HEK293 (cell line): ENCODE data around the gene CDH11.

Experiments used
- CTCF ChIA-PET: fragments of 350-600 bp; formaldehyde crosslinking; extraction: SDS; loops from one replicate; lab custom pipeline; 2021; ENCODE audit warnings: antibody characterized with exemption; lab: Yijun Ruan, JAX
- POLR2A ChIA-PET: fragments of 300-600 bp; formaldehyde crosslinking; extraction: SDS; loops from one replicate; lab custom pipeline; 2020; ENCODE audit warnings: antibody characterized with exemption, inconsistent platforms; lab: Yijun Ruan, JAX
- H3K27ac ChIP-seq: fragments of 200-500 bp; sonication (Bioruptor generic); 2 replicates; pipeline ENCODE4 v1.5.1; 2014; ENCODE audit warnings: low read depth, low read length, control low read depth, inconsistent platforms; ENCODE audit errors: extremely low read depth
- H3K36me3 ChIP-seq, 2 experiments: fragments of 200-500 bp in 1 of 2; sonication (Bioruptor generic) in 1 of 2; 1 replicate in 1 of 2; 2 replicates in 1 of 2; pipeline ENCODE4 v1.5.1; 2014 to 2017; ENCODE audit warnings: inconsistent platforms in 2 of 2, low read length in 2 of 2; ENCODE audit not compliant: control insufficient read depth in 2 of 2, insufficient read depth in 1 of 2
- H3K4me1 ChIP-seq: fragments of 200-500 bp; sonication (Bioruptor generic); 2 replicates; pipeline ENCODE4 v1.5.1; 2014; ENCODE audit warnings: mild to moderate bottlenecking, low read length, inconsistent platforms; ENCODE audit not compliant: control insufficient read depth, insufficient read depth
- H3K4me3 ChIP-seq: 2 replicates; pipeline ENCODE4 v1.5.1; 2011; ENCODE audit warnings: low read depth, mild to moderate bottlenecking, control low read depth, low read length, moderate library complexity
- H3K9me3 ChIP-seq: fragments of 200-500 bp; sonication (Bioruptor generic); 2 replicates; pipeline ENCODE4 v1.5.1; 2014; ENCODE audit warnings: low read depth, low read length, inconsistent platforms; ENCODE audit not compliant: control insufficient read depth, insufficient read depth
- BCL11A ChIP-seq: fragments of 450-650 bp; formaldehyde crosslinking; IDR thresholded peaks from 2 replicates; pipeline ENCODE4 v1.5.1; 2016; ENCODE audit warnings: low read depth, missing biosample characterization, missing genetic modification characterization
- EGR2 ChIP-seq: fragments of 450-650 bp; formaldehyde crosslinking; IDR thresholded peaks from 2 replicates; pipeline ENCODE4 v1.5.1; 2016; ENCODE audit warnings: low read depth, missing biosample characterization, missing genetic modification characterization
- GLIS2 ChIP-seq: fragments of 450-650 bp; formaldehyde crosslinking; IDR thresholded peaks from 2 replicates; pipeline ENCODE4 v1.5.1; 2016; ENCODE audit warnings: missing biosample characterization, missing genetic modification characterization
- KLF1 ChIP-seq: fragments of 450-650 bp; formaldehyde crosslinking; IDR thresholded peaks from 2 replicates; pipeline ENCODE4 v1.5.1; 2016; ENCODE audit warnings: missing biosample characterization, missing genetic modification characterization
- KLF10 ChIP-seq: fragments of 450-650 bp; IDR thresholded peaks from 2 replicates; pipeline ENCODE4 v1.5.1; 2018; ENCODE audit warnings: missing biosample characterization, mild to moderate bottlenecking, missing genetic modification characterization
- KLF8 ChIP-seq: fragments of 450-650 bp; formaldehyde crosslinking; IDR thresholded peaks from 2 replicates; pipeline ENCODE4 v1.5.1; 2016; ENCODE audit warnings: missing biosample characterization, missing genetic modification characterization
- REPIN1 ChIP-seq: fragments of 450-650 bp; formaldehyde crosslinking; IDR thresholded peaks from 2 replicates; pipeline ENCODE4 v1.5.1; 2017; ENCODE audit warnings: missing biosample characterization, missing genetic modification characterization, low read depth
- SALL2 ChIP-seq: fragments of 450-650 bp; formaldehyde crosslinking; IDR thresholded peaks from 2 replicates; pipeline ENCODE4 v1.5.0; 2017; ENCODE audit warnings: missing biosample characterization, mild to moderate bottlenecking, missing genetic modification characterization, borderline replicate concordance
- ZBTB7A ChIP-seq: fragments of 450-650 bp; formaldehyde crosslinking; IDR thresholded peaks from 2 replicates; pipeline ENCODE4 v1.5.1; 2016; ENCODE audit warnings: low read depth, missing biosample characterization, missing genetic modification characterization
- ZFP41 ChIP-seq: fragments of 450-650 bp; formaldehyde crosslinking; IDR thresholded peaks from 2 replicates; pipeline ENCODE4 v1.5.1; 2016; ENCODE audit warnings: missing biosample characterization, missing genetic modification characterization, borderline replicate concordance
- ZNF114 ChIP-seq: fragments of 450-650 bp; formaldehyde crosslinking; IDR thresholded peaks from 2 replicates; pipeline ENCODE4 v1.5.0; 2017; ENCODE audit warnings: missing biosample characterization, missing genetic modification characterization
- ZNF184 ChIP-seq: fragments of 450-650 bp; IDR thresholded peaks from 2 replicates; pipeline ENCODE4 v1.5.1; 2018; ENCODE audit warnings: missing biosample characterization, mild to moderate bottlenecking, missing genetic modification characterization
- ZNF2 ChIP-seq: fragments of 450-650 bp; formaldehyde crosslinking; IDR thresholded peaks from 2 replicates; pipeline ENCODE4 v1.5.1; 2016; ENCODE audit warnings: missing biosample characterization, missing genetic modification characterization
- ZNF211 ChIP-seq: fragments of 450-650 bp; formaldehyde crosslinking; IDR thresholded peaks from 2 replicates; pipeline ENCODE4 v1.5.1; 2016; ENCODE audit warnings: low read depth, missing biosample characterization, missing genetic modification characterization
- ZNF391 ChIP-seq: fragments of 450-650 bp; formaldehyde crosslinking; IDR thresholded peaks from 2 replicates; pipeline ENCODE4 v1.5.1; 2016; ENCODE audit warnings: low read depth, missing biosample characterization, missing genetic modification characterization, borderline replicate concordance
- ZNF501 ChIP-seq: fragments of 450-650 bp; formaldehyde crosslinking; IDR thresholded peaks from 2 replicates; pipeline ENCODE4 v1.5.1; 2016; ENCODE audit warnings: missing biosample characterization, missing genetic modification characterization
- ZNF510 ChIP-seq: fragments of 450-650 bp; formaldehyde crosslinking; IDR thresholded peaks from 2 replicates; pipeline ENCODE4 v1.5.1; 2018; ENCODE audit warnings: mild to moderate bottlenecking, missing genetic modification characterization, missing biosample characterization; ENCODE audit not compliant: insufficient replicate concordance
- ZNF514 ChIP-seq: fragments of 450-650 bp; formaldehyde crosslinking; IDR thresholded peaks from 2 replicates; pipeline ENCODE4 v1.5.1; 2016; ENCODE audit warnings: missing biosample characterization, missing genetic modification characterization
- ZNF548 ChIP-seq: fragments of 450-650 bp; formaldehyde crosslinking; IDR thresholded peaks from 2 replicates; pipeline ENCODE4 v1.5.1; 2016; ENCODE audit warnings: missing biosample characterization, missing genetic modification characterization
- ZNF560 ChIP-seq: fragments of 450-650 bp; formaldehyde crosslinking; IDR thresholded peaks from 2 replicates; pipeline ENCODE4 v1.5.1; 2017; ENCODE audit warnings: missing biosample characterization, missing genetic modification characterization, borderline replicate concordance
- ZNF585B ChIP-seq: fragments of 450-650 bp; formaldehyde crosslinking; IDR thresholded peaks from 2 replicates; pipeline ENCODE4 v1.5.1; 2016; ENCODE audit warnings: missing biosample characterization, missing genetic modification characterization
- ZNF658 ChIP-seq: fragments of 450-650 bp; formaldehyde crosslinking; IDR thresholded peaks from 2 replicates; pipeline ENCODE4; 2016; ENCODE audit warnings: missing biosample characterization, missing genetic modification characterization
- ZNF701 ChIP-seq: fragments of 450-650 bp; formaldehyde crosslinking; IDR thresholded peaks from 2 replicates; pipeline ENCODE4 v1.5.1; 2016; ENCODE audit warnings: missing biosample characterization, missing genetic modification characterization
- ZNF707 ChIP-seq: fragments of 450-650 bp; formaldehyde crosslinking; IDR thresholded peaks from 2 replicates; pipeline ENCODE4 v1.5.1; 2016; ENCODE audit warnings: missing biosample characterization, missing genetic modification characterization
- ZNF747 ChIP-seq: fragments of 450-650 bp; formaldehyde crosslinking; IDR thresholded peaks from 2 replicates; pipeline ENCODE4 v1.5.1; 2016; ENCODE audit warnings: missing biosample characterization, missing genetic modification characterization
- ZNF768 ChIP-seq: fragments of 450-650 bp; formaldehyde crosslinking; IDR thresholded peaks from 2 replicates; pipeline ENCODE4 v1.5.1; 2018; ENCODE audit warnings: missing biosample characterization, mild to moderate bottlenecking, missing genetic modification characterization
- ZSCAN16 ChIP-seq: fragments of 450-650 bp; formaldehyde crosslinking; IDR thresholded peaks from 2 replicates; pipeline ENCODE4 v1.5.1; 2016; ENCODE audit warnings: missing biosample characterization, missing genetic modification characterization
- ZSCAN23 ChIP-seq: fragments of 450-650 bp; formaldehyde crosslinking; IDR thresholded peaks from 2 replicates; pipeline ENCODE4 v1.5.1; 2016; ENCODE audit warnings: missing biosample characterization, missing genetic modification characterization
- TF ChIP-seq, protein P1 (sequence below): fragments of 450-650 bp; formaldehyde crosslinking; IDR thresholded peaks from 2 replicates; pipeline ENCODE4 v1.5.1; 2016; ENCODE audit warnings: missing biosample characterization, missing genetic modification characterization
- TF ChIP-seq, protein P2 (sequence below): fragments of 450-650 bp; formaldehyde crosslinking; IDR thresholded peaks from 2 replicates; pipeline ENCODE4 v1.5.1; 2017; ENCODE audit warnings: missing biosample characterization, missing genetic modification characterization
- TF ChIP-seq, protein P3 (sequence below): fragments of 450-650 bp; formaldehyde crosslinking; IDR thresholded peaks from 2 replicates; pipeline ENCODE4 v1.5.1; 2017; ENCODE audit warnings: missing biosample characterization, missing genetic modification characterization

Gene CDH11

DNA sequence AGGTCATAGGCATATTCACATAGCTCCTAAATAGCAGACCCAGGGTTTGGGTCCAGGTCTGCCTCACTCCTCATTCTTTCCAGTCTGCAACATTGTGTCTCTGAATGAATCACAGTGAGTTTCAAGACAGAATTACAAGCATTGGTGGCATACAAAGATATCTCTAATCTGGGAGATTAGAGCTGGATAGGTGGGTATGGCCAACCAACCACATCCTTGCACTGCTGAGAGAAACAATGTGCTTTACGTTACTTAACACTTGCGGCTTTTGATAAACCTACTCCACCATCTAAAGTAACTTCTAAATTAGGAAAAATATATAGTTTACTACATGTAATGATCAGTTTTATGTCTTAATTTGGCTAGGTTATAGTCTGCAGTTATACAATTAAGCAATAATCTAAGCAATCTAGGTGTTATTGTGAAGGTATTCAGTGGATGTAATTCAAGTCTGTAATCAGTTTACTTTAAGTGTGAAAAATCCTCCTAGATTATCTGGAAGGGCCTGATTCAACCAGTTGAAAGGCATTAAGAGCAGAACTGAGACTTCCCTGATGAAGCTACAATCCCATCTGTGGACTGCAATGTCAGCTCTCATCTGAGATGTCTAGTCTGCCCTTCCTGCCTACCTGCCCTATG, 26.7 kb downstream of the CDH11 start (continued):
- TF ChIP-seq ZBTB7A (tag by site-specific recombination) (no peak), ZNF184 (tag by site-specific recombination) (no peak), ZNF114 (tag by site-specific recombination) (no peak), SALL2 (tag by site-specific recombination) (no peak), ZNF701 (tag by site-specific recombination) (no peak), EGR2 (tag by site-specific recombination) (no peak)
- TF ChIP-seq, all 188 proteins: peak for 0

DNA sequence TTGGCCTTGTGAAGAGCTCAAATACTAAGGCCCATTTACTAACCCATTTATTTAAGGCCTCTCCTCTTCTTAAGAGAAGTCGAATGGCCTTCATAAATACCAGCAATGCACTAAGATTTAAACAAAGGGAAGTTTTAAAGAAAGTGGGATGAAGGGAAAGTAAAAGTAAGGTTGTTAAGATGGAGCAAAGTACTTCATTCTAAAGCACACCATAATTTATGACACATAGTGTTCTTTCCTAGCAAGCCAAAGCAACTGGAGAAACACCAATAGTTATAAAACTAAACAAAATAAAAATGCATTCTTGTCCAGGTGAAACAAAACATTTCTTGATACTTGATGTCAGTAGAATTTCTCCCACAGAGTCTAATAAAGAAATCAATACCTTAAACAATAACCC, 27.9 kb downstream of the CDH11 start:
- ChIA-PET POLR2A (no interaction called here), CTCF (no interaction called here)
- Histone ChIP-seq H3K9me3 (no peaks in the 10 kb centered on the region), H3K27ac (no peak overlapping the region), H3K4me3 (no peak overlapping the region), H3K36me3 (no peaks in the 10 kb centered on the region), H3K4me1 (no peaks in the 10 kb centered on the region)
- TF ChIP-seq ZSCAN16 (tag by site-specific recombination) (no peak), ZNF585B (no peak), ZNF707 (tag by site-specific recombination) (no peak), KLF10 (tag by site-specific recombination) (no peak), KLF8 (tag by site-specific recombination) (no peak), REPIN1 (tag by site-specific recombination) (no peak), ZNF514 (tag by site-specific recombination) (no peak), ZNF391 (tag by site-specific recombination) (no peak), ZNF2 (tag by site-specific recombination) (no peak), BCL11A (tag by site-specific recombination) (no peak), ZNF747 (tag by site-specific recombination) (no peak), GLIS2 (no peak), ZNF548 (tag by site-specific recombination) (no peak)
- TF ChIP-seq, protein P1, sequence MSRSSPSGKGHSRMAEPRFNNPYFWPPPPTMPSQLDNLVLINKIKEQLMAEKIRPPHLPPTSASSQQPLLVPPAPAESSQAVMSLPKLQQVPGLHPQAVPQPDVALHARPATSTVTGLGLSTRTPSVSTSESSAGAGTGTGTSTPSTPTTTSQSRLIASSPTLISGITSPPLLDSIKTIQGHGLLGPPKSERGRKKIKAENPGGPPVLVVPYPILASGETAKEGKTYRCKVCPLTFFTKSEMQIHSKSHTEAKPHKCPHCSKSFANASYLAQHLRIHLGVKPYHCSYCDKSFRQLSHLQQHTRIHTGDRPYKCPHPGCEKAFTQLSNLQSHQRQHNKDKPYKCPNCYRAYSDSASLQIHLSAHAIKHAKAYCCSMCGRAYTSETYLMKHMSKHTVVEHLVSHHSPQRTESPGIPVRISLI (tag by site-specific recombination) = no peak
- TF ChIP-seq, protein P2, sequence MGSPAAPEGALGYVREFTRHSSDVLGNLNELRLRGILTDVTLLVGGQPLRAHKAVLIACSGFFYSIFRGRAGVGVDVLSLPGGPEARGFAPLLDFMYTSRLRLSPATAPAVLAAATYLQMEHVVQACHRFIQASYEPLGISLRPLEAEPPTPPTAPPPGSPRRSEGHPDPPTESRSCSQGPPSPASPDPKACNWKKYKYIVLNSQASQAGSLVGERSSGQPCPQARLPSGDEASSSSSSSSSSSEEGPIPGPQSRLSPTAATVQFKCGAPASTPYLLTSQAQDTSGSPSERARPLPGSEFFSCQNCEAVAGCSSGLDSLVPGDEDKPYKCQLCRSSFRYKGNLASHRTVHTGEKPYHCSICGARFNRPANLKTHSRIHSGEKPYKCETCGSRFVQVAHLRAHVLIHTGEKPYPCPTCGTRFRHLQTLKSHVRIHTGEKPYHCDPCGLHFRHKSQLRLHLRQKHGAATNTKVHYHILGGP (tag by site-specific recombination) = no peak

DNA sequence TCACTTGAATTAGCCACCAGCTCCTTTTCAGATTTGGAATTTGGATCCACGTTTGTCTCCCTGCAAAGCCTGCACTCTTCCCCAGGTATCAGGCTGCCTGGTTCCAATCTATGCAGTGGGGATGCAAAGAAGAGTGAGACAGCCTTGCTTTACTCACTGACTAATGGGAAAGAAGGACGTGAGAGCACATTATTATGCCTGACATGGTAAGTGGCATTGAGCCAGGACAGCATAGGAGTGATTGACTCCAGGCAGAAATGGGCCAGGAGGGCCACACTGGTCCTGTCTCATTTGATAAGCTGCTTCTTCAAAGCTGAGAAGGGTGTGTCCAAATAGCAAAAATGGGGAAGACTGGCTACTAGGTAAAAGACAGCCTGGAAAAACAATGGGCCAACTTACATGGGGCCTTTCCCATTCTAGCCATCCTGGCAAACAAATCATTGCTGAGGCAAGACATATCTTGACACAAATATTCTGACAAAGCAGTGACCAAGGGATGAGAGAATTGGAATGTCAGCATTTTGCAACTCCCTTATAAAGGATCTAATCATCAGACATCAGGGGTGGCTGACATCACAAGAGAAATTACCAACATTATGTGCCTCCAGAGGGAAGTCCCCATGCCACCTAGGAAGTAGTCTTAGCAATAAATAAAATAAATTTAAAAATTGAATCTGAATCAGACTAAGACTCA, 38.6 kb downstream of the CDH11 start:
- Histone ChIP-seq H3K4me3 (no peak overlapping the region), H3K9me3 (no peaks in the 10 kb centered on the region), H3K27ac (no peak overlapping the region), H3K4me1 (no peaks in the 10 kb centered on the region), H3K36me3 (no peaks in the 10 kb centered on the region)
- ChIA-PET POLR2A (no interaction called here), CTCF (interaction anchor here (0.8 kb wide), 1 partner anchor 86 kb away, joined by 3 read pairs; no protein-coding TSS in a partner anchor)
- no peak for TF ChIP-seq ZNF768 (tag by site-specific recombination)
- TF ChIP-seq, protein P3, sequence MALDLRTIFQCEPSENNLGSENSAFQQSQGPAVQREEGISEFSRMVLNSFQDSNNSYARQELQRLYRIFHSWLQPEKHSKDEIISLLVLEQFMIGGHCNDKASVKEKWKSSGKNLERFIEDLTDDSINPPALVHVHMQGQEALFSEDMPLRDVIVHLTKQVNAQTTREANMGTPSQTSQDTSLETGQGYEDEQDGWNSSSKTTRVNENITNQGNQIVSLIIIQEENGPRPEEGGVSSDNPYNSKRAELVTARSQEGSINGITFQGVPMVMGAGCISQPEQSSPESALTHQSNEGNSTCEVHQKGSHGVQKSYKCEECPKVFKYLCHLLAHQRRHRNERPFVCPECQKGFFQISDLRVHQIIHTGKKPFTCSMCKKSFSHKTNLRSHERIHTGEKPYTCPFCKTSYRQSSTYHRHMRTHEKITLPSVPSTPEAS (tag by site-specific recombination) = no peak
- no peak for TF ChIP-seq KLF1 (tag by site-specific recombination)
- TF ChIP-seq ZNF501 (tag by site-specific recombination) = no peak
- no peak for TF ChIP-seq ZSCAN23 (tag by site-specific recombination)
- TF ChIP-seq ZNF548 (tag by site-specific recombination) = no peak
- no peak for TF ChIP-seq ZNF510 (tag by site-specific recombination)
- TF ChIP-seq ZNF560 = no peak
- no peak for TF ChIP-seq ZFP41 (tag by site-specific recombination)
- TF ChIP-seq ZNF658 = no peak
- TF ChIP-seq ZNF211 = no peak
